KOPT-K1 (cell line): Measurements from ENCODE around the gene KCNJ14.

ENCODE experiments used
- H3K27ac ChIP-seq: fragments of 200-600 bp; sonication (generic); 2 replicates; pipeline ENCODE4 v1.5.1; 2016; ENCODE audit warnings: antibody characterized with exemption, mild to moderate bottlenecking, low read depth, low read length; ENCODE audit not compliant: poor library complexity, severe bottlenecking
- H3K36me3 ChIP-seq: fragments of 200-600 bp; sonication (generic); 2 replicates; pipeline ENCODE4 v1.5.1; 2017; ENCODE audit warnings: antibody characterized with exemption, mild to moderate bottlenecking, low read length, moderate library complexity; ENCODE audit not compliant: insufficient read depth
- H3K9me3 ChIP-seq: fragments of 200-600 bp; sonication (generic); 2 replicates; pipeline ENCODE4 v1.5.1; 2017; ENCODE audit warnings: antibody characterized with exemption, low read length, mild to moderate bottlenecking; ENCODE audit not compliant: insufficient read depth, poor library complexity, severe bottlenecking

KCNJ14 gene

GRCh38 chr19:48499316-48500090 lies 44.1 kb downstream of the KCNJ14 start:
- Histone ChIP-seq H3K36me3 (no peaks in the 10 kb centered on the region), H3K27ac (no peak overlapping the region), H3K9me3 (no peaks in the 10 kb centered on the region)

- no peaks in the 10 kb centered on the region for H3K36me3 ChIP-seq
- H3K9me3 ChIP-seq = no peaks in the 10 kb centered on the region
- H3K27ac ChIP-seq = no peak overlapping the region
Observed at GRCh38 chr19:48500830-48501493, 45.6 kb downstream of the KCNJ14 start.

GRCh38 chr19:48501494-48502349 lies 46.3 kb downstream of the KCNJ14 start:
- Histone ChIP-seq H3K9me3 (no peaks in the 10 kb centered on the region), H3K27ac (no peak overlapping the region), H3K36me3 (no peaks in the 10 kb centered on the region)

GRCh38 chr19:48502350-48503018 lies 47.1 kb downstream of the KCNJ14 start:
- H3K27ac ChIP-seq = no peak overlapping the region
- H3K36me3 ChIP-seq = no peaks in the 10 kb centered on the region
- no peaks in the 10 kb centered on the region for H3K9me3 ChIP-seq

GRCh38 chr19:48506138-48506733 lies 50.9 kb downstream of the KCNJ14 start:
- no peak overlapping the region for H3K27ac ChIP-seq
- H3K9me3 ChIP-seq = no peaks in the 10 kb centered on the region
- H3K36me3 ChIP-seq = no peaks in the 10 kb centered on the region

GRCh38 chr19:48507911-48508439 lies 52.6 kb downstream of the KCNJ14 start:
- no peaks in the 10 kb centered on the region for H3K36me3 ChIP-seq
- H3K9me3 ChIP-seq = no peaks in the 10 kb centered on the region
- H3K27ac ChIP-seq = no peak overlapping the region

- H3K27ac ChIP-seq = no peak overlapping the region
- H3K9me3 ChIP-seq = no peaks in the 10 kb centered on the region
- no peaks in the 10 kb centered on the region for H3K36me3 ChIP-seq
Observed at GRCh38 chr19:48508729-48509411, 53.5 kb downstream of the KCNJ14 start.

- H3K36me3 ChIP-seq = no peaks in the 10 kb centered on the region
- no peaks in the 10 kb centered on the region for H3K9me3 ChIP-seq
- H3K27ac ChIP-seq = no peak overlapping the region
Observed at GRCh38 chr19:48509467-48510194, 54.3 kb downstream of the KCNJ14 start.

- no peak overlapping the region for H3K27ac ChIP-seq
- no peaks in the 10 kb centered on the region for H3K36me3 ChIP-seq
- no peaks in the 10 kb centered on the region for H3K9me3 ChIP-seq
Observed at GRCh38 chr19:48510421-48511268, 55.3 kb downstream of the KCNJ14 start.

GRCh38 chr19:48511321-48511731 lies 56.0 kb downstream of the KCNJ14 start:
- Histone ChIP-seq H3K36me3 (no peaks in the 10 kb centered on the region), H3K9me3 (no peaks in the 10 kb centered on the region), H3K27ac (no peak overlapping the region)

- H3K27ac ChIP-seq = no peak within 1 kb of the TSS
- H3K9me3 ChIP-seq = no peaks in the 10 kb centered on the region
- H3K36me3 ChIP-seq = no peaks in the 10 kb centered on the region
Observed at GRCh38 chr19:48511800-48512503, 56.6 kb downstream of the KCNJ14 start, which contains the start of gene LMTK3. Gene LMTK3 (minus strand): TSS chr19:48511835. CDS start chr19:48511576, 259 bp downstream.
